ENCODE data around the gene ACP5.
A peak's percentile ranks its signal among the peaks of the same experiment; 100 is the strongest.

The ACP5 gene

DNA sequence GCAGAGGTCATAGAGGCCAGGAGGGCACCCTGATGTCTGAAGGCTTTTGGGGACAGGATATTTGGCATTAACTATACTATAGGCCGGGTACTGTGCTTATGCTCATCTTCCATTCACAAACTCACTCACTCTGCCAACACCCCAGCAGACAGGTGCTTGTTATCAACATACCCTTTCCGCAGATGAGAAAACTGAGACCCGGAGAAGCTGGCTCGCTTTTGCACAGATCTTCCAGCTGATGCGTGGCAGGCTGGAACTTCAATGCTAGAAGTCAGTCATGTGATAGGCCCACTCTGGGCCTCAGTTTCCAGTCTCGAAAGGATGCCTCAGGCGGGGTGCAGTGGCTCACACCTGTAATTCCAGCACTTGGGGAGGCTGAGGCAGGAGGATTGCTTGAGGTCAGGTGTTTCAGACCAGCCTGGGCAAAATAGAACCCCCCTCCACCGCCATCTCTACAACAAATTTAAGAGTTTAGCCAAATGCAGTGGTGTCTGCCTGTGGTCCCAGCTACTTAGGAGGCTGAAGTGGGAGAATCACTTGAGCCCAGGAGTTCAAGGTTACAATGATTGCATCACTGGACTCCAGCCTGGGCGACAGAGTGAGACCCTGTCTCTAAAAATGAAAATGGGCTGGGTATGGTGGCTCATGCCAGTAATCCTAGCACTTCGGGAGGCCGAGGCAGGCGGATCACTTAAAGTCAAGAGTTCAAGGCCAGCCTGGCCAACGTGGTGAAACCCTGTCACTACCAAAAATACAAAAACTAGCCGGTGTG lies 29.3 kb downstream of the ACP5 start:
- no peak for DNase-seq

DNA sequence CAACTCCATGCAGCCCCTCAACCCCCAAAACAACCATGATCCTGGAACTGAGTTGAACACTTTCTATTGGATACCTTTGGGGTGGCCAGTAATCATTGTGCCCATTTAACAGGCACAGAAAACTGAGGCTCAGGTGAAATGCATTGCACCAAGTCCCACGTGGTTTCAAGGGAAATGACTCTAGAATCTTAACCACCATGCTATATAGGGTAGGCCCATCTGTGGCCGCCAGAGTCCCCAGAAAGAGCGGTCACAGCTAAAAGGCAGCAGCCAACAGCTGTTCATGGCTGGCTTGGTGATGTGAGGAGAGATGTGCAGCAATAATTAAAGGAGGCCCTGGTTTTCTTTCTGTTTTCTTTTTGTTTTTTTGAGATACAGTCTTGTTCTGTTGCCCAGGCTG lies 36.2 kb downstream of the ACP5 start:
- DNase-seq, result no peak

DNA sequence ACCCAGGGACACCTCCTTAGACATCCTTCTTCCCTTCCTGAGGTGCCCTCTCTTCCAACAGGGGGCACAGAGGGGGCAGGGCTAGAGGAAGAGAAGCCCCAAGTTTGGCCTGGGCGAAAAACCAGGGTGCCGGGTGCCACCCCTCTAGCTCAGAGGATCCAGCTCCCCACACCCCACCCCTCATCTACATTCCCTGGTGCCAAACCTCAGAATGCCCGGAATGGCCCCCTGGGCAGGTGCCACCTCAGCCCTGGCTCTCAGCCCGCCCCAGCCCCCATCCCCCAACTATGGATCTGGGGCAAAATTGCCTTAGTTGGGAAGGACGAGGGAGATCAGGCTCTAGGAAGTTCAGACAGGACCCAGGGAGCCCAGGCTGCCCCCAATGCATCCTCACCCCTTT lies 36.8 kb downstream of the ACP5 start:
- no peak for DNase-seq

DNA sequence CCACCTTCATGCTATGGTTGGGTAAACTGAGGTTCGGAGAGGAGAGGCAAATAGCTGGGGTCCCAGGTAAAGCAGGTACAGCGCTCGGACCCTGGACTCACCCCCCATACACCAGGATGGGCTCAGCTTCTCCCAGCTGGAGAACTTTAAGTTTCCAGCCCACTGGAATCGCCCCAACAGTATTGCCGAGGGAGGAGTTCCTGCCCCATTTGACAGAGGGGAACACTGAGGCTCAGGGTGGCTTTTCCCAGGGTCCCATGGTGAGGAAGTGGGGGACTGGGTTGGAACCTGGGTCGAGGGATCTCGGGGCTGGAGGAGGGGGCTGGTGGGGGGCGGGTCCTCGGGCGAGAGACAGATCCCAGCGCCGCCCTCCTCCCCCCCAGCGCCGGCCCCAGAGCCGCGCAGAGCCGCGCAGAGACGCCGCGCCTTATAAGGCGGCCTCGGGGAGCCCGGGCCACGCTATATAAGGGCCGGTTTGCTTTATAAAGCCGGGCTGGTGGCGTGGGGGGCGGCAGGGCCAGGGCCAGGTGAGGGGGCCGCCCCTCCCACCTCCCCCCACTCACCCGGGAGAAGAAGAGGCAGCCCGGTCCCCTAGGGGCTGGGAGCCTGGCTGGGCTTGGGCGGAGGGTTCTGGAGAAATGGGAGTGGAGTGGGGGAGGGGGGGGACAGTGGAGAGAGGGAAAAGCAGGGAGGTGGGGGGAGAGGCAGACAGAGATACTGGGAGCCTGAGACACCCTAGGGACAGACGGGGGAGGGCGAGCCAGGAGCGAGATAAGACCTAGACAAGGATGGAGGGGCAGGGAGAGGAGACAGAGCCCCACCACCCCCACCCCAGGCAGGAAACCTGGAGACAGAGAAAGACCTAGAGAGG lies 37.7 kb downstream of the ACP5 start:
- DNase-seq, result no peak

DNA sequence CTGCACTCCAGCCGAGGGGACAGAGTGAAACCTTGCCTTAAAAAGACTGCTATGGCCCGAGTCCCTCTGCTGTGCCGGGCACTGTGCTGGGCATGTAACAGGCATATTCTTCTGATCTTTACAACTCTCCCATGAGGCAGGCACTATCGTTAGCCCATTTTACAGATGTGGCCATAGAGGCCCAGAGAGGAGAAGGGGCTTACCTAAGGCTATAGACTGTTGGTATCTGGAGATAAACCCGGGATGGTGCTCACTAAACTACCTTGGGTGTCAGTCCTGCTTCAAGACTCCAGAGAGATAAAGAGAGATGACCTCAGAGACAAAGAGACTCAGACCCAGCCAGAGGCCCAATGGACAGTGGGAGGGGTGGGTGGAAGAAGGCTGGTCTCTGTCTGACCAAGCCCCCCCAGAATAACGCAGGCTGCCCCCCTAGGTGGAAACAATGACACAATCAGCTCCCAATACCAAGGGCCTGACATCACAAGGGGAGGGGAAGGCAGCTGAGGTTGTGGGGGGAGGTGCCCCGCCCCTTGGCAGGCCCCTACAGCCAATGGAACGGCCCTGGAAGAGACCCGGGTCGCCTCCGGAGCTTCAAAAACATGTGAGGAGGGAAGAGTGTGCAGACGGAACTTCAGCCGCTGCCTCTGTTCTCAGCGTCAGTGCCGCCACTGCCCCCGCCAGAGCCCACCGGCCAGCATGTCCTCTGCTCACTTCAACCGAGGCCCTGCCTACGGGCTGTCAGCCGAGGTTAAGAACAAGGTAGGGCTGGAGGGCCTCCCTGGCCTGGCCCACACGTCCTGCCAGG lies 39.0 kb downstream of the ACP5 start, which contains the start of gene CNN1:
Gene CNN1, plus strand, starts transcription at position 620 of the 805 bp plus-strand sequence. Its CDS starts 77 bp downstream, at position 697.
- peak; percentile 49 for DNase-seq

DNA sequence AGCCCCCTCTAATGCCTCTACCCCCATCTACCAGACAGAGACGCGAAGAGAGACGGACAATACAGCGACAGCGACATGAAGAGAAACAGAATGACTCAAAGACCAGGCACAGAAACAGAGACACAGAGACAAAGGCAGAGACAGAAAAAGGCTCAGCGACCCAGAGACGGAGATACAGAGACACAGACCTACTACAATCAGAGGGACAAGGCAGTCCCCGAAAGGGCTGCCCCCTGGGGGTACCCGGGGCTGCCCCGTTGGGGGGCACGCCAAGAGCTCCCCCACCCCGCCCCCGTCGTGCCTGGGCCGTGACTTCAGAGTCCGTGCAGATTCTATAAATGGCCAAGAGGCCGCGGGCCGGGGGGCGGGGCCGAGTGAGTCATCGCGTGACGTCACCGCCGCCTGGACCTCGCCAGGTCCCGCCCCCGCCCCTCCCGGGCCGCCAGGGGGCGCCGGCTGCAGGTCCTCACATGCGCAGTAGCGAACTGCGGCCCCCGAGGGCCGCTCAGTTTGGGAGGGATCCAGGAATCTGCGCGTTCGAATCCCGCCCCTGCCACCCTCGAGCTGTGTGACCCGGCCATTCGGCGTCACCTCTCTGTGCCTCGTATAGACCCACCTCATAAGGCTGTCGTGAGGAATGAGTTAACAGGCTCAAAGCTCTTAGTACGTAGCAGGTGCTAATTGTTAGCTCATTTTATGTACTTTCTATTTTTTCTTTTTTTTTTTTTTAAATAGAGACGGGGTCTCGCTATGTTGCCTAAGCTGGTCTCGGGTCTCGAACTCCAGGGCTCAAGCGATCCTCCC lies 41.5 kb downstream of the ACP5 start:
- DNase-seq, result peak; percentile 93

DNA sequence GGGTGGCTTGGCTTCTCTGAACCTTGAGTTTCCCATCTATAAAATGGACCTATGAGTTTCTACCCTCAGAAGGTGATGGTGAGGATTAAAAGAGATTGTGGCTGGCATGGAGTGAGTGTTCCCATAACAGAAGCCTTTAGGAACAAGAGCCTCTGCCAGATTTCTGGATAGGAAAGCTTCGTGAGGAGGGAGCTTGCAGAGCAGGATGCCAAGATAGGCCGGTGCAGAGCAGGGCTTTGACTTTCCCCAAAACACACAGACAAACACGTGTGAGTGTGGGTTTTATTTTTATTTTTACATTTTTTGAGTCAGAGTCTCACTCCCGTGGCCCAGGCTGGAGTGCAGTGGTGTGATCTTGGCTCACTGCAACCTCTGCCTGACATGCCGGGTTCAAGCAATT lies 42.5 kb downstream of the ACP5 start:
- no peak for DNase-seq

DNA sequence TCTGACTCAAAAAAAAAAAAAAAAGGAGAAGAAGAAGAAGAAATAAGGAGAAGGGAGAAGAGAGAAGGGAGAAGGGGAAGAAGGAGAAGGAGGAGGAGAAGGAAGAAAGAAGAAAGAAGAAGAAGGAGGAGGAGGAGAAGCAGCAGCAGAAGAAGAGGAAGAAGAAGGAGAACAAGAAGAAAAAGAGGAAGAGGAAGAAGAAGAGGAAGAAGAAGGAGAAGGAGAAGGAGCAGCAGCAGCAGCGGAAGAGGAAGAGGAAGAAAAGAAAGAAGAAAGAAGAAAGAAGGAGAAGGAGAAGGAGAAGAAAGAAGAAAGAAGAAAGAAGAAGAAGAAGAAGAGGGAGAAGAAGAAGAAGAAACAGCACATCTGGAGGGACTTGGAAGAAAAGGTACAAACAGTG lies 42.9 kb downstream of the ACP5 start:
- DNase-seq, result no peak

DNA sequence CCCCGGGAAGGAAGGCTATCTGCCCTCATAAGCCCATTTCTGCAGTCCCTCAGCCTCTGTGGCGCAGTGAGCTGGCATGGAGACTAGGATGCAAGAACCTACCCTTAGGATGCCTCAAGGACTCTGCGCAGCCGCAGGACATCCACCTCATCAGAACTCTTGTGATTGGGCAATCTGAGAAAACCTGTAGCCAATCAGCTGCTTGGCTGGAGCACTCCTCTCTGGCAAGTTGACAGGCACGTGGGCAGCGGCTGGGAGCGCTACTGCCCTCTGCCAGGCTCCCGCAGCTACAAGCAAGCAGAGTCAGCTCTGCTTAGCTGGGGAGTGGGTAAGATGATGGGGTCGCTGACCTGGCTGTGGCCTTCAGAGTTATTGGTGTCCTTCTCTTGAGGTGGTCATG lies 47.0 kb downstream of the ACP5 start:
- peak; percentile 95 for DNase-seq

DNA sequence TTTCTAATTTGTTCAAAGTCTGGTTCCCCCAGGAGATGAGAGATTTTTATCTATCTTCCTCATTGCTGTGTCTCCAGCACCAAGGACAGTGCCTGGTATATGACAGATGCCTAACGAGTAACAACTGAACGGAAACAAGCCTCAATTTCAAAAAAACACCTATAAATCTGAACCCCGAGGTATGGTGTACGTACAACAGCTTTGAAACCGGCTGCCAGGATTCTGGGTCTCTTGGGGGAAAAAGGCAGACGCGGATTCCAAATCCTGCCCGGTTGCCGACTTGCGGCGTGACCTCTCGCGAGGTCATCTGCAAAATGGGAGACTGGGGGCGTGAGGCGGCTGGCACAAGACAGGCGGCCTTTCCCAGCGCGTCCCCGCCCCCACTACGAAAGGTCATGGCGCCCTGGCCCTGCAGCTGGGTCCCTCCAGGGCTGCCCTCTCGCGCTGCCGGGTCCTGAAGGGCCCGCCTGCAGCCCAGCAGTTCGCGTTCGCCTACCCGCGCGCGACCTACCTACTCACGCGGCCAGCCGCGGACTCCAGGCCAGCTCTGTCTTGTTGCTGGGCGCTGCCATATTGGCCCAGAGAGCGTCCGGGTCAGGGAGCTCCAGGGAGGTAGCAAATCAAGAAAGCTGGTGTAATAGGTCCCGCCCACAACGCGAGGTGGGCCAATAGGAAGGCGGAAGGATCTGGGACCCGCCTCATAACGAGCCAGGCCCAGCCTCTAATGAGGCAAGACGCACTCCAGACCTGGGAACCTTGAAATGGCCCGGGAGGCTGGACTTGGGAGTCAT lies 48.7 kb downstream of the ACP5 start, which contains the start of gene ECSIT:
Gene ECSIT, minus strand, starts transcription at position 584 of the 791 bp plus-strand sequence. CDS start 9,964 bp downstream, outside the sequence.
- DNase-seq, result peak; percentile 99
